ENCODE measurements around the gene ABI3.

- no peak for TF ChIP-seq REST (IDR thresholded peaks at IDR 0.05; ENCODE audit: insufficient read depth in 1 of 2, low read depth in 2 of 2, low read length in 1 of 2)
- TF ChIP-seq CTCF (IDR thresholded peaks at IDR 0.05), result no peak
- no peak for TF ChIP-seq POLR2AphosphoS5 (IDR thresholded peaks at IDR 0.05; ENCODE audit: low read depth, low read length)
- no peak for TF ChIP-seq TCF7L2 (IDR thresholded peaks at IDR 0.05; ENCODE audit: low read depth, low read length)
These were observed 38.8 kb downstream of the ABI3 start for GRCh38 chr17:49249292-49249794.

Measured in Panc1 (cell line).